ENCODE results near the gene GPR148.
A peak's percentile ranks its signal among the peaks of the same experiment; 100 is the strongest.

The GPR148 gene

DNA sequence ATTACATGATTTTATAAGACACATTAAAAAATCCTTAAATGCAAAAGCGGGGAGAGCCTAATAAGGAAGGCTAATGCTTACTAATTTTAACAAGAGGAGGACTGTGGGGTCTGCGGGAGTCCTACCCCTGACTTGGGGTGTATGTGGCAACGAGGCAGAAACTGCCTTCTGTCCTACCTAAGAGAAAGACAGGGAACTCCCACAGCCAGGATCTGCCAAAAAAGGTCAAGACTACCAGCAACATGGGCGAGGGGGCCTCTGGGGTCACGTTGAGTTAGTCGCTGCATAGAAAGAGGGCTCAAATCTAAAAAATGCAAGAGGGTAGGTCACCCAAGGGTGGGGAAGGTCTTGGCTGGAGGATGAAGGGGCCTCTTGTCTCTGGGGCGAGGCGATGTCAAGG is 25.9 kb downstream of the GPR148 start:
- no peak for DNase-seq

DNA sequence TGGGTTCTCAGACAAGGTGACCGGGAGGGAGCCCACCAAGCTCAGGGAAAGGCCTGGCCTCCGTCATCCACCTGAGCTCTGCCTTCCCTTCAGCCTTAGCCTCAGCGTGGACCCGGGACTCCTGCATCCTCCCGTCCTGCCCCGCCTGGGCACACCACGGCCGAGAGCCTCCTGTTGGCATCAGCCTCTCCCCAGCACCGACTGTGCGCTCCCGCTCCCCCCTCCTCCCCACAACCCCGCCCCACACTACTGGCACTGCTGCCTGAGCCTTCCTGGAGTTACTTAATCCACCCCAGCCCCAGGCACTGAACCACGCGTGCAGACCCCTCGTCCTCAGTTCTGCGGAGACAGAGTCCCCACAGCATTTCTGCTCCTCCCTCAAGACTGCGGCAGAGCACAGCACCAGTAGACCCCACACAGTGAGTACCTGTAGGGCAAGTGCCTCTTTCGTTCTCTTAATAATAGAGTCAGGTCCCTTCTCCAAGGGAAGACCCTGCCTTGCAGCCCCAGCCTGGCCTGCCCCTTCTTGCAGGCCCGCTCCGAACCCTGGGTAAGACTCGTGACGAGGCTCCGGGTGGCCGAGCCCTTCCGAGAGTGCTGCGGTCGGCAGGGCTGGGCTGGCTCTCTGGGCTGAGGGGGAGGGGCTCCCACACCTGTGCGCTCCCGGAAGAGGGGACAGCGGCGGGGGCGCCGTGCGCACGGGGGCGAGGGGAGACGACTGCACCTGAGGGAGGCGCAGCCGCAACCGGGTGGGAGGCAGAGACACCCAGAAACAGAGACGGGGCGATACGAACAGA is 26.6 kb downstream of the GPR148 start, which contains the start of gene AMER3:
AMER3 (plus strand) TSS at position 285 of the 797 bp plus-strand sequence. CDS start 6,533 bp downstream, outside the sequence.
- peak; percentile 68 for DNase-seq

DNA sequence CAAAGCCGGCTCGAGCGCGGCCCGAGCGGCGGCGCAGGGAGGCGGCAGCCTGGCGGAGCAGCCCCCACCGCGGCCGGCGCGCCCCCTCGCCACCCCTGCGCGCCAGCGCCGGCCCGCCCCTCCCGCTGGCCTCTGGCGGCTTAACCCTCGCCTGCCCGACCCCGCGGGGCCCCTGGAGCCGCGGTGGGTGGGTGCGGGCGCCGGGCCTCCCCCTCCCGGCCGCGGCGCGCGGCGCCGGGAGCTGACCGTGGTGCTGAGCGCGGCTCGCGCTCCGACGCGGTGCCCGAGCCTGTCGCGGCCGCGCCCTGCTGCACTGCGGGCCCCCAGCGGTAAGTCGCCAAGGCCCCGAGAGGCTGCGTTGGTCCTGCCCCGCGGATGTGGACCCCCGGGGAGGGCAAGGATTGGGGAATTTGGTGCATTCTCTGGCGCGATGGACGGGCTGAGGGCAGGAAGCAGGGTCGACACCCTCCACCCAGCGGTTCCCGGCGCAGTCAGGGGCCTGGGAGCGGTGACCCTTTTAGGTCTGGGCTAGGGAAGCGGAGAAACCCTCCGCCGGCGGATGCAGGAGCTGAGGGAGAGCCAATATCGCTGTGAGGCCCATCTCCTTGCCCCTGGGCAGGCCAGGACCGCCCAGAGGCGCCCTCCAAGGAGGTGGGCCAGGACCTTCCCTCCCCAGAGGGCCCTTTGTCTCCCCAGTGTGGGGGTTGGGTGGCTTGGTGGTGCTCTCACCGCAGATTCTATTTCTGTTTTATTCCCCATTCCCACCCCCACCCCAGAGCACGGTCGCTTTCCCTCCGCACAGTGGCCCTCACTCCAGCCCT is 27.4 kb downstream of the GPR148 start:
- peak; percentile 54 for DNase-seq

DNA sequence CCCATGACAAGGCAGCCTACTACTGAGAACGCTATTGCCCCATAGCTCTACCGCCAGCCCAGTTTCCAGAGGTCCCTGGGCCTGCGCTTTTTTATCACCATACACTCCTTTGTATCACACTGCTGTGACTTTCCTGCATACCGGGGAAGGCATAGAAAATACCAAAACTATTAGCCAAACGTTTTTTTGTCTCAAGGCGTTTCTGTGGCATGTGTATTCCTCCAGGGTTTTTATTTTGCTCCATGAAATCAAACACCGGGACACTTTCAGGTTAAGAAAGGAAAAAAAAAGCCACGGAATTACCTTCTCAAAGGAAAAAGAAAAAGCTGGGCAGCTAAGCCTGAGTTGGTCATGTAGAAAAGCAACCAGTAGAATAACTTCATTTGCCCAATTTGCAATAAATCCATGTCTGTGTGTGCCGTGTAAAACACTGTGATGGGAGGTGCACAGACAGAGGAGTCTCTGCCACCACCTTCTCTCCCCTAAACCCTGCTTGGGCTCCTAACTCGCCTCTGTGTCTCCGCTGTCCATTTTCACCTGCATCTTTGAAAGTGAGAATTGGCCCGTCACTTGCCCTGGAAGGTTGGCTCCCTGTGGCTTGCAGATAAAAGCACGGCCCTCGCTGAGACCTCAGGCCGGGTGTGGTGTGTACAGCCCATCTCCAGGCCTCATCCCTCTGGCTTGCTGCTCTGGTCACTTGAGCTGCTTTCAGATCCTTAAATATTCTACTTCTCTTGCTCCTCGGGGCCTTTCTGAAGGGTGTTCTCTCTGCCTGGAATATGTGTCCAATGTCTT is 28.2 kb downstream of the GPR148 start:
- DNase-seq, result no peak

DNA sequence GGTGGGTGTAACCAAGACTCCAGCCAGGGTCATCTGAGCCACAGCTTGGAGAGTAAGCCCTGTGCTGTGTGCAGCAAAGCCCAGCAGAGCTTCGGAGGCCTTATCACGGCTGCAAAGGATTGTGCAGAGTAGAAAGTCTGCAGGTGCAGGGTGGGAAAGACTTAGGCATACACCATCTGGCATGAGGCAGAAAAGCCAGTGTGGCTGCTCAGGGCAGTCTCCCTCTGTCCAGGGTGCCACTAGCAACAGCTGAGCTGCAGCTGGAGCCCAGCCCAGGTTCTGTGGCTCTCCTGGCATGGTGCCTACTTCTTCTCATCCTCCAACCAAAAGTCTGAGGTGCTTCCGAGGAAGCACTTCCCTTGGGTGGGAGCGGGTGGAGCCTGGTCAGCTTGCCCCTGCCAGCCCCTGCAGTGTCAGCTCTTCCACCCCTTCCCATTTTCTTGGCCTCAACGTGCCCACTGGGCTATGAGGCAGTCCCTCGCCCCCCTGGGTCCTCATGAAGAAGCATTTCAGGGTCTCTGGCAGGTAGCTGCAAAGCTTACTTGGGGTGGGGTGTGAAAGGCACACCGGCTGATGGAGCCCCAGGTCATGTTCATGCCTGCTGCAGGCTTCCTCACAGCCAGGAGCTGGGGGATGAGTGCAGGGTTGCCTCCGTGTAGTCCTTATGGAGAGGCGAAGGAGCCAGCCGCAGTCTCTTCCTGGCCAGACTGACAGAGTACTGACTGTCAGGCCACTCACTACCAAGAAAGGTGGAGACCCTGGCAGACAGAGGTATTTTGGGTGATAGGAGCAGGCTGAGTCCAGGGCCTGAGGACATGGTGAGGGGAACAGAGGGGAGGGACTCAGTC is 31.3 kb downstream of the GPR148 start:
- peak; percentile 61 for DNase-seq

DNA sequence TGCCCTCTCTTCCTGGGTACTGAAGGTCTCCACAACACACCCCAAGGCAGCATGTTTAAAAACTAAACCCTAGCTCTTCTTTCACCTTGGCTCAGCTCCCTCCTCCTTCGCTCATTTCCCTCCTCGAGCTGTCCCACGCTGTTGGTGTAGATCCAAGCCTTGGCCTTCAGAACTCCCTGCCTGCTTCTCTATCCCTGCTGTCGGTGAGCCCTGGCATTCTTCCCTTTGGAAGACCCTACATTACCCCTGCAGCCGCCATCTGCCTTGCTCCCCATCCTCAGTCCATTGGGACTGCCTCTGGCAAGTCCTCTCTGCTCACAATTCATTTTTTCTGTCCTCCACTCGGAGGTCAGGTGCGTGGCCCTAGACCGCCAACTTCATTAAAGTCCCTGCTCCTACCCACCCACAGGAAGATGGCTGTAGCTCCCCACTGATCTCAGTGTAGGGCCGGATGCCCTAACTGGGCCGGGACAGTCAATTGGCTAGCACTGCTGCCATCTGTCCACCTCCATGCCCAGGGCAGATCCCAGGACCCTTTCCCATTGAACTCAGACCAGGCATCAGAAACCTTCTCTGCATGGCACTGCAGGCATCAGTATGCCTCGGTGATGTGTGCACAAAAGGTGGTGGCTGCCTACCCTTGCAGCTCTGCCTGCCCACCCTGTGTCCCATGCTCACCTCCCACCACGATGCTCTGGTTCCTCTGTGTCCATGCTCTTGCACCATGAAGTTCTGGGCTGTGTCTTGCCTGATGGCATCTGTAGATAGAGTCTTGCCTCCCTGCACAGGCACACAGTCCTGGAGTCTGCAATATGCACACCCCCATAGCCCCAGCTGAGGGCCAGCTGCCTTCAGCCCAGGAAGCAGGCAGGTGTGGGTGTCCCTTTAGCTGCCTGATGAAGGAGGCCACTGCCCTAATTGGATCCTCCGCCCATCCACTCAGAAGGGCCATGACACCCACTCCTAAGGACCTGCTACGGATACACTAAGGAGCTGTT is 32.2 kb downstream of the GPR148 start:
- DNase-seq, result no peak

DNA sequence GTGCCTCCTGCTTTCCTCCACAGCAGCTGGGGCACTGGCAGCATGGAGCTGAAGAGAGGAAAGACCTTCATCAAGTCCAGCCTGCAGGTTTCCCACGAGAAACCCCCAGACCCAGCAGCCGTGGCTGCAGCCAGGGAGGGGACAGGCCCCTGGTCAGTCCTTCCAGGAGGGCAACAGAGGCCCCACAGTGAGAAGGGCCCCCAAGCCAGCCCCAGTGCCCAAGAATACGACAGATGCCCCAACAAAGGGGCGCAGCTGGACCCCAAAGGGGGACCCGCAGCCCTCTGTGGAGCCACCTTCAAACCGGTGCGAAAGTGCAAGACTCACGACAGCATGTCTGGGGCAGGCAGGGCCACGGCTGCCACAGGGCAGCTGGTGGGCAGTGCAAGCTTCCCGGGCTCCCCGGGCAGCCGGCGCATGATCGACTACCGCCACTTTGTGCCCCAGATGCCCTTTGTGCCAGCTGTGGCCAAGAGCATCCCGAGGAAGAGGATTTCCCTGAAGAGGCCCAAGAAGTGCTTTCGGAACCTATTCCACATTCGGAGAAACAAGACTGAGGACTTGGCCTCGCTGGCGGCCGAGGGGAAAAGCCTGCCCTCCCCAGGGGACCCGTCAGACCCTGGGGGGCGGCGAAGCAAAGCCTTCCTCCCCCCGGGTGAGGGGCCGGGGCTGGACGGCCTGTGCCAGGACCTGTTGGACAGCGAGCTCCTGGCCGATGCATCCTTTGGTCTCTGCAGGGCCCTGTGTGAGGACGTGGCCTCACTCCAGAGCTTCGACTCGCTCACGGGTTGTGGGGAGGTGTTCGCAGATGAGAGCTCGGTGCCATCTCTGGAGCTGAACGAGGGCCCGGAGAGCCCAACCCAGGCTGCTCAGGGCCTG is 33.4 kb downstream of the GPR148 start:
- no peak for DNase-seq

DNA sequence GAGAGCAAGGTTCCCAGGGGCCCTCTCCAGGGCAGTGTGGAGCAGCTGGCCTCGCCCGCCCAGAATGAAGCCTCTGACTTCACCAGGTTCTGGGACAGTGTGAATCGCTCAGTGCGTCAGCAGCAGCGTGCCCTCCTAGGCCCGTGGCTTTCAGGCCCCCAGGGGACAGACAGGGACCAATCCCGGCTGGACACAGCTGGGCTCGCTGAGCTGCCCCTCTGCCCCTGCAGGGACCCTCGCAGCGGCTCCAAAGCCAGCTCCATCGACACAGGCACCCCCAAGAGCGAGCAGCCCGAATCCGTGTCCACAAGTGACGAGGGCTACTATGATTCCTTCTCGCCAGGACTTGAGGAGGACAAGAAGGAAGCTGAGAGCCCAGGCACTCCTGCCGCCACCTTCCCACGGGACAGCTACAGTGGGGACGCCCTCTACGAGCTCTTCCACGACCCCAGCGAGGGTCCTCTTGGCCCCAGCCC is 34.1 kb downstream of the GPR148 start:
- DNase-seq, result no peak

DNA sequence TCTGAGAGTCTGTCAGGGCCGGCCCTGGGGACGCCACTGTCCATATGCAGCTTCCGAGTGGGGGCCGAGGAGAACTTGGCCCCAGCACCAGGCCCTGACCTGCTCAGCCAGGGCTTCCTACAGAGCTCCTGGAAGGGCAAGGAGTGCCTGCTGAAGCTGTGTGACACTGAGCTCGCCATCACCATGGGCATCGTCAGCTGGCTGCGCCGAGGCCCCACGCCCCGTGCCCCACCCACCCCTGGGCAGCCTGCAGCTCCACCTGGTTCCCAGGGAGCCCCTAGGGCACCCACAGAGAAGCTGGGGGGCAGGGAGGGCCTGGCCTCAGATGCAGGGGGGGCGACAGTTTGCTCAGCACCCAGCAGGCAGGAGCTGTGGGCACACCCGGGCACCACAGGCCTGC is 34.5 kb downstream of the GPR148 start:
- no peak for DNase-seq

DNA sequence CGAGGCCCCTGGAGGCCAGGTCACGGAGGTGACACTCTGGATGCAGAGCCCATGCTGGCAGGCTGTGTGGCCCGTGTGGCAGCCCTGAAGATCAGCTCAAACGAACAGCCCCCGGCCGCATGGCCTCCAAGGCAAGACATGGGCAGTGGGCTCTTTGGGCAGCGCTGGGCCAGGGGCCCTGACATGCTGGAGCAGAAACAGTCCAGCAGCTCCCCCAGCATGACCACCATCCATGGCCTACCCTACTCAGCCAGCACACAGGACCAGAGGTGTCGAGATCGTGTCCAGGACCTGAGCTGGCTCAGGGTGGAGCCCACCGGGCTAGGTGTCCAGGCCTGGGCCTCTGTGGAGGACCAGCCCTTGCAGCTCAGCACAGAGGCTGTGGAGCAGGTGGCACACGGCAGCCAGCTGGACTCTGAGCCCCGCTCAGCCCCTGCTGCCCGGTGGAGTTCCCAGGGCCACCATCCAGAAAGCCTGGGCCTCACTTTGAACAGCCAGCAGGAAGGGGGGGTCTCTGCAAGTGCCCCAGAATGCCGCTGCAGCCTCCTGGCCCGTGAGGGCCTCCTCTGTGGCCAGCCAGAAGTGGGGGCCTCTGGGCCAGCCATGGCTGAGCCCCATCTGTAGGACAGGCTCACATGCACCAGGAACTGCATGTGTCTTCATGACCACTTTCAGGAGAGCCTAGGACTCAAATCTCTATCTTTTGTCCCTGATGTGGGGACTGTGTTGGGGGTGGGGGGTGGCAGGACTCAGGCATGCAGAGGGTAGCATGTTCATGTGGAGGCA is 35.4 kb downstream of the GPR148 start:
- DNase-seq, result no peak

DNA sequence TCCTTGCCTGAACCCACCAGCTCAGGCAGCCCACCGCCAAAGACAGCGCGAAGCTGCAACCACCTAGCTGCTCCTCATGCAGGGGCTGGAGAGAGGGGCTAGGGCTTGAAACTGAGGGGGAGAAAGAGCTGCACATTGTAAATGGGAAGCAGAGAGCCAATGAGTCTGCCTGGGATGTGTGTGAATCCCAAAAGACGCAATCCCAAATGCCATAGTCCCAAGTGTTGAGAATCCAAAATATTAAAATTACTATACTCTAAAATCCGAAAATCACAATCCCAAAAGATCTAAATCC is 35.9 kb downstream of the GPR148 start:
- DNase-seq, result no peak

DNA sequence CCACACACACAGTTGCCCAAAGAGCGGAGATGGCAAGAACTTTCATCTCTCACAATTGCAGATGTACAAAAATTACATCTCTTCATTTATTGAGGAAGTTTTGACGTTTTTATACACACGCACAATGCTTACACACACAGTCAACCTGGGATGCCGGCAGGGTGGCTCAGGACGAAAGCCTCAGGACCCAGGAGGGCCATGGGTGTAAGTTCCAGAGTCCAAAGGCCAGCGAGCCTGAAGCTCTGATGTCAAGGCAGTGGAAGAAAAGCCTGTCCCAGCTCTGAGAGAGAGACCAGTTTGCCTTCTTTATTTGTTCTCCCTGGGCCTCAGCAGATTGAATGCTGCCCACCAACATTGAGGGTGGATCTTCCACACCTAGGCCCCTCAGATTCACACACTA is 36.6 kb downstream of the GPR148 start:
- DNase-seq, result no peak

DNA sequence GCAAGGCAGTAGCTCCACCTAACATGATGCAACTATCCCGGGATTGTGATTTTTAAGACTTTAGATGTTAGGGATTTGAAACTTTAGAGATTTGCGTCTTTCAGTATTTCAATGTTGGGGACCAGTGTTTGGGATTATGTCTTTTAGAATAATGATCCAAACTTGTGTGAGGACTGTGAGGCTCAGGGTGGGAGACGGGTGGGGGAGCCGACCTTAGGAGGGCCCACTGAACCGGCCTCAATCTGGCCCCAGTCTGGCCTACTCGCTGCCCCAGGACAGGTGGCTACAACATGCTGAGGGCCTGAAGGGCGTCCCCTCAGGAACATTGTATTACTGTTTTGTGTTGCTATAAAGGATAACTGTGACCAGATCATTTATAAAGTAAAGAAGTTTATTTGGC is 37.2 kb downstream of the GPR148 start:
- DNase-seq, result no peak

DNA sequence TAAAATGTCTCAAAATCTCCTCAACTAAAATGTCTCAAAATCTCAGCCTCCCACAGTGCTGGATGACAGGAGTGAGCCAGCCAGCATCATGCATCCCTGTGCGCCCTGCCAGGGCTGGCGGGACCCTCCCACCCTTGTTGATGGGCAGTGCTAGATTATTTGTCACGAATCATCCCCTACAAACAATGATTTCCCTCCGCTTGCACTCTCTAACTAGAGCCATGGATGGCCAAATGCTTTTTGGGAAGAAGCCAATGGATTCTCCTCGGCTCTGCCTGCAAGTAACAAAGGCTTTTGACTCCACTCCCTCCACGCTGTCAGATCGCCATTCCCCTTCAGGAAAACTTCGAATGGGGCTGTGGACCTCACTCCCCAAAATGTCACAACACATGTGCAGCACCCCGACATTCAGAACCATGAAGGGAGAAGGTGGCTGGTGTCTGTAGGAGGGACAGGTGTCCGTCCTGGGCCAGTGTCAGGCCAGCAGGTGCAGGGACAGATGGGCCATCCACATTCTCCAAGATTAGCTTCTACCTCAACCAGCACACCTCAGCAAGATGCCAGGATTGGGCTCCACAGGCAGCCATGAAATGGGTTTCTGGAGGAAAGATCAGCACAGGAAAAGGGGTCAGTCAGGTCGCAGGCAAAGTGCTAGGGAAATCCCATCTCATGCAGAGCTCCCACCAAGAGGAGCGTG is 38.0 kb downstream of the GPR148 start:
- DNase-seq, result no peak

DNA sequence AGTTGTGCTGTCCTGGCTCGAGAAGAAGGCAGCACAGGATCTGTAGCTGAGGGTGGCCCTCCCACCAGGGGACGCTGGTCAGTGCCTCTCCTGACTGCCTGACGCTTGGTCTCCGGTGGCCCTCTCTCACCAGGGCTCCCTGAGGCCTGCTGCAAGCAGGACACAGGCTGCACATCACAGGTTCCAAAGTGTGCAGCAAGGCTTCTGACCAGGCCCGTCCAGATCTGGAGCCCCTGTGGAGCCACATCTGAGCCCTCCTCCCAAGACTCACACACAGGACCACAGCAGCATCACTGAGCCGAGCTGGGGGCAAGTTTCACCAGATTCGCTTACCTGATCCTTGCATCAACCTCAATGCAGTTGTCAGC is 38.5 kb downstream of the GPR148 start:
- no peak for DNase-seq

DNA sequence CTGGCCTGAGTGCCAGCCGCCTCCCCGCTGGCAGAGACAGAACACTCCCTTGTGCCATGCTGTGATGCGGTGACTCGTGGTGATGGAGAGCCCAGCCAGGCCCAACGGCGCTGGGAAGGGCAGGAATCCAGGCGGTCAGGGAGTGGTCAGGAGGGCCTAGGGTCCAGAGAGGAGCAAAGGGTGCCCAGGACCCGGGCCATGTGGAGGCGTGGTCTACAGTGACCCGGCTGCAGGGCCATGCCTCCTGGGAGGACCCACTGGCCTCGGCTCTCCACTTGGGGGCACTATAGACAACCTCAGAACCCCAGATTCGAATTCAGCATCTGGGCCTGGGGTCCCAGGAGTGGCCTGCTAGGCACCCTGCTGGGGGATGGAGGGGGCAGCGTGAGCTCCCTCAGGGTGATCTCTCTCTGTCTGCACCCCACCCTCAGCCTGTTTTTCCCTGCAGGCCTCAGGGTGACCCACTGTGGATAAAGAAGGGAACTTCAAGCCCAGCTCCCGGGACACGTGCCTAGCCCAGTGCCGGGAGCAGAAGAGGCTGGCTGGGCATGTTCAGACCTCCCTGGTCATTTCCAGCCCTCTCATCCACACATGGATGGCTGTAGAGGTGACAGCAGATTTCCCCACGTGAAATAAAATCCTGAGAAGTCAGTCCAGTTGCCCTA is 39.5 kb downstream of the GPR148 start:
- no peak for DNase-seq

DNA sequence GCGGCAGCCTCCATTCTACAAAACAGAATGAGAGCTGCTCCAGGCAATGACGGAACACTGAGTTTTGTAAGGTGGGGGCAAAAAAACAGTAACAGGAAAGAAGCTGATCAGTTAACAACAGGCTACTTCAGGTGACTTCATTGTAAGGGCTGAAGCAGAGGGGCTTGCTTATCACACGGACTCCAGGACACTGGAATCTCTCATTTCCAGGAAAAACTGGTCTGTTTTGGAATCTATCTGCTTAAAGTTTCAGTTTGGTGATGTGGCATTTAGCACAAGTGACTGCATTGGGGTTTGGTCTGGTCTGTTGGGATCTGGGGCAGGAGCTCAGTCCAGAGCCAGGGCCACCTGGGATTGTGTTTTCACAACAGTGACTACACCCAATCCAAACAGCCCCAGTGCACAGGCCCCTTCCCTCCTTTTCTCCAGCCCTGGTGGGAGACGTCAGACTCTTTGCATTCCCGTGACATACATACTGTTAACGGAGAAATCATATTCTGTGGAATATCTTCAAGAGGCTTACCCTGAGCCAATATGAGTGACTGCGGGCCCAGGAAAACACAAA is 40.6 kb downstream of the GPR148 start:
- DNase-seq, result no peak

DNA sequence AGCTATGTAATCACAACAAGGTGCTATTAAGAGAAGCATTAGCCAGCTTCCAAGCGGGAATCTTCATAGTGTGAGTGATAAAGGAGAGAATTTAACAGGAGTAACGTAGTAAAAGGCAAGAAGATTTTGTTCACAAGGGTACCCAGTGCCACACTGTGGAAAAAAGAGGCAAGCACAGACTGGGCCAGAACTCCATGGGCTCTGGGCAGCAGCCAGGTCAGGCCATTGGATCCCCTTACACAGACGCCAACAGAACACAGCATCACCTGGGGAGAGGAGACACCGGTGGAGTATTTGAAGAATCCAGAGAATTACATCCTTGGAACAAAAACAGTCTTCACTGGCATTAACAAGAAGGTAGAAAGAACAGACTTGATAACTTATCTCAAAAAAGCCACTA is 47.7 kb downstream of the GPR148 start:
- DNase-seq, result no peak
